GM23338 (cell line): ENCODE measurements around the gene EEF1E1.

Experiments used
- CREB1 ChIP-seq: fragments of 250-450 bp; sonication (Bioruptor Pico); IDR thresholded peaks from 2 replicates; pipeline ENCODE4 v1.5.0; 2020; ENCODE audit warnings: low read depth, mild to moderate bottlenecking, moderate library complexity
- CTCF ChIP-seq, 2 experiments: fragments of 200-600 bp in 1 of 2; sonication (generic) in 1 of 2; conservative IDR thresholded peaks; 2 replicates each; pipeline versions ENCODE4 v1.5.1 to v1.6.1; 2016 to 2017; ENCODE audit warnings: antibody characterized with exemption in 2 of 2, low read depth in 2 of 2, mild to moderate bottlenecking in 2 of 2, moderate library complexity in 1 of 2
- REST ChIP-seq: IDR thresholded peaks from one replicate; pipeline ENCODE4 v1.6.1; 2018; ENCODE audit warnings: antibody characterized with exemption; ENCODE audit not compliant: unreplicated experiment

DNA sequence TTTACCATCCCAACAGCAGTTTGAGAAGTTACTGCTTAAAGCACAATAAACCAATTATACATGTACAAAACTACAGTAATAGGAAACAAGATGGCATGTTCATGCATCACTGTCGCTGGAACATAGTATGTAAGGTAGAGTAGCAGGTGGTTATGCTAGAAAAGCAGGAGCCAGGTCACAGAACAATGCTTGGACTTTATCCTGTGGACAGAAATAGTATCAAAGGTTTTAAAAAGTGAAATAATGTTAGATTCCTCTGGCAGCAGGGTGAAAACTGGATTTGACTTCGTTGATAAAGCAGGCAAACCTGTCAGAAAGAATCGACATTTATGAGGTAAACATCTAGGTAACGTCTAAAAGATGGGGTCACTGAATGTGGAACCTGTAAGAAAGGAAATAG lies 40.6 kb downstream of the EEF1E1 start:
- TF ChIP-seq CREB1 (CRISPR knock-in tag): no peak
- TF ChIP-seq CTCF (conservative IDR thresholded peaks at IDR 0.05; ENCODE audit: low read depth in 2 of 2): no peak
- no peak for TF ChIP-seq REST
